HepG2 (cell line): ENCODE data around the gene PNKD. TPM values are rescaled to one million over a fixed set of nuclear protein-coding genes. Genes with fewer than 3 reads are reported as not detected.

ENCODE experiments used
- ATAC-seq: fragments of 200-7000 bp; cut with Tn5 transposase; 3 replicates; pipeline ENCODE4 v1.9.1; 2020; ENCODE audit warnings: mild to moderate bottlenecking, moderate library complexity
- BruUV-seq: library from RNA; stranded (reverse); fragments of 400-500 nt; replicated peaks from 2 replicates; lab custom pipeline; 2021; lab: Mats Ljungman, UMichigan
- CTCF ChIA-PET: fragments of 300-600 bp; formaldehyde crosslinking; extraction: SDS; loops from one replicate; lab custom pipeline; 2021; ENCODE audit warnings: low total read pairs, inconsistent platforms, low intra/inter-chr PET ratio; lab: Yijun Ruan, JAX
- POLR2A ChIA-PET: fragments of 350-600 bp; sonication (Branson Sonifier 250); formaldehyde crosslinking; loops from one replicate; lab custom pipeline; 2020; ENCODE audit warnings: antibody characterized with exemption, inconsistent platforms; lab: Yijun Ruan, JAX
- DNase-seq: peaks from one replicate; pipeline ENCODE4 v3.0.0-alpha.2; 2015; ENCODE audit warnings: low spot score
- FAIRE-seq: peaks from 3 replicates; lab custom pipeline; 2011; peaks lifted over from hg19 to GRCh38; lab: Jason Lieb, UNC
- H2AFZ ChIP-seq: one replicate; pipeline ENCODE4 v1.6.1; 2011; ENCODE audit warnings: low read length, inconsistent platforms
- H3K27ac ChIP-seq: fragments of 300-600 bp; 3 replicates; pipeline ENCODE4 v1.8.0; 2011; ENCODE audit warnings: mixed run types, mild to moderate bottlenecking, mixed read lengths, low read length, inconsistent platforms; ENCODE audit not compliant: insufficient read depth; ENCODE audit errors: extremely low read length
- H3K27me3 ChIP-seq, 2 experiments: fragments of 200-600 bp in 1 of 2; 2 replicates in 1 of 2; 3 replicates in 1 of 2; pipeline versions ENCODE4 v1.6.0 to v1.8.0; 2011; ENCODE audit warnings: low read length in 2 of 2, mild to moderate bottlenecking in 2 of 2, moderate library complexity in 2 of 2, inconsistent platforms in 1 of 2; ENCODE audit not compliant: insufficient read depth in 2 of 2, control insufficient read depth in 1 of 2
- H3K36me3 ChIP-seq, 2 experiments: fragments of 200-600 bp in 1 of 2; replicated peaks in 1 of 2; 2 replicates in 1 of 2; 3 replicates in 1 of 2; pipeline versions ENCODE4 v1.5.1 to v1.8.0; 2011; ENCODE audit warnings: low read length in 2 of 2, inconsistent platforms in 1 of 2; ENCODE audit not compliant: insufficient read depth in 2 of 2, control insufficient read depth in 1 of 2
- H3K4me1 ChIP-seq: 2 replicates; pipeline ENCODE4 v1.5.1; 2012; ENCODE audit warnings: low read length, inconsistent platforms; ENCODE audit not compliant: insufficient read depth
- H3K4me2 ChIP-seq: 2 replicates; pipeline ENCODE4 v1.6.0; 2011; ENCODE audit warnings: low read depth, low read length, inconsistent platforms
- H3K4me3 ChIP-seq, 3 experiments: fragments of 200-600 bp in 1 of 3; sonication (generic), shearing (Covaris generic) in 1 of 3; replicated peaks in 1 of 3; 2 replicates each; pipeline ENCODE4 v1.5.1; 2011 to 2016; ENCODE audit warnings: low read length in 3 of 3, inconsistent platforms in 2 of 3, low read depth in 2 of 3, mild to moderate bottlenecking in 2 of 3, control low read depth in 1 of 3, mixed read lengths in 1 of 3; ENCODE audit not compliant: insufficient read depth in 1 of 3
- H3K79me2 ChIP-seq: one replicate; pipeline ENCODE4 v1.6.1; 2011; ENCODE audit warnings: low read length, inconsistent platforms; ENCODE audit not compliant: insufficient read depth
- H3K9ac ChIP-seq: 2 replicates; pipeline ENCODE4 v1.6.0; 2011; ENCODE audit warnings: mild to moderate bottlenecking, low read depth, low read length, inconsistent platforms; ENCODE audit not compliant: insufficient read depth
- H3K9me3 ChIP-seq: 2 replicates; pipeline ENCODE4 v1.5.1; 2012; ENCODE audit warnings: mild to moderate bottlenecking, low read length
- H4K20me1 ChIP-seq: 2 replicates; pipeline ENCODE4 v1.6.0; 2011; ENCODE audit warnings: inconsistent platforms, mild to moderate bottlenecking, low read length, moderate library complexity; ENCODE audit not compliant: insufficient read depth
- HMGXB4 ChIP-seq, 2 experiments: sonication (generic) in 1 of 2; formaldehyde crosslinking in 1 of 2; IDR thresholded peaks; 2 replicates each; pipeline versions ENCODE4 v1.4.0 to v1.6.1; 2018 to 2020; ENCODE audit warnings: missing genetic modification reagents in 2 of 2, borderline replicate concordance in 1 of 2, low read depth in 1 of 2, mild to moderate bottlenecking in 1 of 2, missing biosample characterization in 1 of 2
- HNRNPLL ChIP-seq: fragments of 200-400 bp; formaldehyde crosslinking; IDR thresholded peaks from 2 replicates; pipeline ENCODE4 v1.6.1; 2017; ENCODE audit warnings: mild to moderate bottlenecking, low read depth, low read length; ENCODE audit not compliant: poor library complexity, severe bottlenecking
- JUN ChIP-seq: sonication (generic); formaldehyde crosslinking; IDR thresholded peaks from 2 replicates; pipeline ENCODE4 v1.4.0; 2020; ENCODE audit warnings: mild to moderate bottlenecking, missing genetic modification reagents
- KDM2A ChIP-seq: sonication (generic); formaldehyde crosslinking; IDR thresholded peaks from 2 replicates; pipeline ENCODE4 v1.4.0; 2020; ENCODE audit warnings: low read depth, missing genetic modification reagents, borderline replicate concordance
- MLLT10 ChIP-seq: sonication (generic); formaldehyde crosslinking; IDR thresholded peaks from 2 replicates; pipeline ENCODE4 v1.4.0; 2020; ENCODE audit warnings: missing genetic modification reagents
- THAP7 ChIP-seq: sonication (generic); formaldehyde crosslinking; IDR thresholded peaks from 2 replicates; pipeline ENCODE4 v1.8.1; 2023; ENCODE audit warnings: mild to moderate bottlenecking, missing genetic modification reagents
- ZNF230 ChIP-seq: sonication (generic); formaldehyde crosslinking; IDR thresholded peaks from 2 replicates; pipeline ENCODE4 v1.4.0; 2020; ENCODE audit warnings: mild to moderate bottlenecking, missing genetic modification reagents
- ZNF292 ChIP-seq: sonication (generic); formaldehyde crosslinking; IDR thresholded peaks from 2 replicates; pipeline ENCODE4 v1.8.1; 2022; ENCODE audit warnings: mild to moderate bottlenecking, low read depth, missing genetic modification reagents, borderline replicate concordance
- WGBS: methylation state at CpG from one replicate; pipeline ENCODE4 v1.1.6; 2017; ENCODE audit warnings: low lambda C conversion rate; 5-methylcytosine and 5-hydroxymethylcytosine counted together
- in situ Hi-C: cut with HindIII; loops from 2 replicates; pipeline ENCODE4 v1.10.0; 2017; ENCODE audit warnings: low pct_unique_long_range_greater_than_20kb; ENCODE audit not compliant: extremely low pct_ligation_motif_present
- intact Hi-C: fragments of 100-400 bp; cut with micrococcal nuclease; formaldehyde crosslinking; loops from one replicate; pipeline ENCODE4 v1.10.0; 2022; ENCODE audit not compliant: unreplicated experiment
- polyA plus RNA-seq, 8 experiments: library from polyadenylated mRNA; depleted of rRNA in 3 of 8; stranded (reverse) in 7 of 8; unstranded in 1 of 8; fragments of >200 nt; fragmentation: Illumina TruSeq in 4 of 8; extraction: Trizol in 4 of 8; gene quantifications; 2 replicates each; pipeline versions ENCODE4 v1.2.1 to v1.2.3, GENCODE V29; 2011 to 2016; ENCODE audit warnings: low read depth in 4 of 8, missing spikeins in 1 of 8, mixed read lengths in 1 of 8; ENCODE audit not compliant: insufficient read depth in 1 of 8
- total RNA-seq, 5 experiments: library from RNA; depleted of rRNA; stranded (reverse); fragments of >200 nt; fragmentation: Illumina TruSeq; extraction: Trizol; gene quantifications; 2 replicates each; pipeline ENCODE4 v1.2.3, GENCODE V29; 2016; ENCODE audit warnings: low read depth in 1 of 5
- TF ChIP-seq, protein P1 (sequence below): sonication (generic); formaldehyde crosslinking; IDR thresholded peaks from 2 replicates; pipeline ENCODE4 v1.4.0; 2020; ENCODE audit warnings: mild to moderate bottlenecking, missing genetic modification reagents
- TF ChIP-seq, protein P2 (sequence below): sonication (generic); formaldehyde crosslinking; IDR thresholded peaks from 2 replicates; pipeline ENCODE4 v1.4.0; 2020; ENCODE audit warnings: missing genetic modification reagents
- TF ChIP-seq, protein P3 (sequence below): IDR thresholded peaks from 2 replicates; pipeline ENCODE4 v1.6.1; 2016; ENCODE audit warnings: missing compliant biosample characterization, missing genetic modification reagents, borderline replicate concordance

PNKD gene
- total and polyA plus RNA-seq, 2 of the 13 experiments (the other 11 are each of a cell fraction or from before 2014, with no cell fraction given) = 55.9 to 80.4 TPM

DNA sequence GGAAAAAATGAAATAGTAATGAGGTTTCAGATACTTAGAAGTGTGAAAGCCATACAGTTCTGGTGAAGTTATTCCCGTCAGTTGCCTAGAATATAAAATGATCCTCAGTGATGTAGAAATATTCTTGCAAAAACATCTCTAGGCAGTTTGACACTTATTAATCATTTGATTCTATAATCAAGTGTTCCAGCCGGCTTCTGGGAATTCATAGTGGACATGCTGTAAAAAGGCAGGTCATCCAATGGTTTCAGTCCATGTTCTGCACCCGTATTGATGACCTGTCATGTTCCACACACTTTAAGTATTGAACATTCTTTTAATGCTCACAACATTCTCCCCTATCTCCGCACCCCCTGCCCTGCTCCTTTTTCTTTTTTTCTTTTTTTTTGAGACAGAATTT is 33.5 kb upstream of the PNKD start:
- DNase-seq (no peak), FAIRE-seq (no peak), ATAC-seq (no peak)
- 96% methylated on average over 4 of the region's 4 CpGs for WGBS
- ChIA-PET POLR2A (no interaction called here), CTCF (no interaction called here)
- Histone ChIP-seq H3K27ac (no peak overlapping the region), H3K9ac (no peak overlapping the region), H4K20me1 (no peaks in the 10 kb centered on the region), H3K4me3 (no peak overlapping the region), H3K9me3 (no peaks in the 10 kb centered on the region), H3K4me2 (no peak overlapping the region), H3K4me1 (peaks cover 23% of the 10 kb centered on the region), H3K79me2 (no peaks in the 10 kb centered on the region), H2AFZ (no peak overlapping the region), H3K36me3 (peaks cover 36 to 86% of the 10 kb centered on the region in 2 experiments), H3K27me3 (no peaks in the 10 kb centered on the region)
- intact Hi-C loops = no loop called here
- BruUV-seq = no TSS peak
- in situ Hi-C loops = no loop called here
- no peak for TF ChIP-seq MLLT10 (CRISPR knock-in tag)
- TF ChIP-seq HNRNPLL = no peak

GRCh38 chr2:218238887-218239286 is 31.4 kb upstream of the PNKD start:
- in situ Hi-C loops (no loop called here), intact Hi-C loops (no loop called here)
- CTCF ChIA-PET = interaction anchor here (1.2 kb wide), 1 partner anchor 52 kb away, joined by 3 read pairs; no protein-coding TSS in a partner anchor
- Histone ChIP-seq H3K9ac (no peak overlapping the region), H2AFZ (no peak overlapping the region), H3K4me1 (peaks cover 28% of the 10 kb centered on the region), H3K4me3 (no peak overlapping the region), H3K27ac (no peak overlapping the region), H3K4me2 (no peak overlapping the region), H3K79me2 (no peaks in the 10 kb centered on the region), H3K27me3 (no peaks in the 10 kb centered on the region), H3K36me3 (peaks cover 32 to 85% of the 10 kb centered on the region in 2 experiments), H4K20me1 (no peaks in the 10 kb centered on the region), H3K9me3 (no peaks in the 10 kb centered on the region)
- BruUV-seq = no TSS peak
- FAIRE-seq (no peak), DNase-seq (no peak), ATAC-seq (no peak)
- POLR2A ChIA-PET = interaction anchor here (1.1 to 1.2 kb wide), 2 partner anchors 8 to 31 kb away, joined by 3 to 4 read pairs; partner anchors contain the start of genes AAMP and PNKD
- 100% methylated on average over 1 of the region's 1 CpG for WGBS
- TF ChIP-seq, protein P1, sequence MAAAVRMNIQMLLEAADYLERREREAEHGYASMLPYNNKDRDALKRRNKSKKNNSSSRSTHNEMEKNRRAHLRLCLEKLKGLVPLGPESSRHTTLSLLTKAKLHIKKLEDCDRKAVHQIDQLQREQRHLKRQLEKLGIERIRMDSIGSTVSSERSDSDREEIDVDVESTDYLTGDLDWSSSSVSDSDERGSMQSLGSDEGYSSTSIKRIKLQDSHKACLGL (CRISPR knock-in tag) = no peak
- no peak for TF ChIP-seq KDM2A (CRISPR knock-in tag)
- no peak for TF ChIP-seq ZNF230 (CRISPR knock-in tag)
- no peak for TF ChIP-seq JUN (CRISPR knock-in tag)
- TF ChIP-seq HMGXB4 (CRISPR knock-in tag; IDR thresholded peaks at IDR 0.05; ENCODE audit: borderline replicate concordance in 1 of 2, low read depth in 1 of 2) = no peak
- TF ChIP-seq THAP7 = no peak
- TF ChIP-seq, protein P2, sequence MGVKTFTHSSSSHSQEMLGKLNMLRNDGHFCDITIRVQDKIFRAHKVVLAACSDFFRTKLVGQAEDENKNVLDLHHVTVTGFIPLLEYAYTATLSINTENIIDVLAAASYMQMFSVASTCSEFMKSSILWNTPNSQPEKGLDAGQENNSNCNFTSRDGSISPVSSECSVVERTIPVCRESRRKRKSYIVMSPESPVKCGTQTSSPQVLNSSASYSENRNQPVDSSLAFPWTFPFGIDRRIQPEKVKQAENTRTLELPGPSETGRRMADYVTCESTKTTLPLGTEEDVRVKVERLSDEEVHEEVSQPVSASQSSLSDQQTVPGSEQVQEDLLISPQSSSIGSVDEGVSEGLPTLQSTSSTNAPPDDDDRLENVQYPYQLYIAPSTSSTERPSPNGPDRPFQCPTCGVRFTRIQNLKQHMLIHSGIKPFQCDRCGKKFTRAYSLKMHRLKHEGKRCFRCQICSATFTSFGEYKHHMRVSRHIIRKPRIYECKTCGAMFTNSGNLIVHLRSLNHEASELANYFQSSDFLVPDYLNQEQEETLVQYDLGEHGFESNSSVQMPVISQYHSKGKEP (CRISPR knock-in tag) = no peak
- no peak for TF ChIP-seq ZNF292 (CRISPR knock-in tag)
- TF ChIP-seq, protein P3, sequence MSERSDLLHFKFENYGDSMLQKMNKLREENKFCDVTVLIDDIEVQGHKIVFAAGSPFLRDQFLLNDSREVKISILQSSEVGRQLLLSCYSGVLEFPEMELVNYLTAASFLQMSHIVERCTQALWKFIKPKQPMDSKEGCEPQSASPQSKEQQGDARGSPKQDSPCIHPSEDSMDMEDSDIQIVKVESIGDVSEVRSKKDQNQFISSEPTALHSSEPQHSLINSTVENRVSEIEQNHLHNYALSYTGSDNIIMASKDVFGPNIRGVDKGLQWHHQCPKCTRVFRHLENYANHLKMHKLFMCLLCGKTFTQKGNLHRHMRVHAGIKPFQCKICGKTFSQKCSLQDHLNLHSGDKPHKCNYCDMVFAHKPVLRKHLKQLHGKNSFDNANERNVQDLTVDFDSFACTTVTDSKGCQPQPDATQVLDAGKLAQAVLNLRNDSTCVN (CRISPR knock-in tag) = no peak
